Activated CD4-positive, alpha-beta T cell treated with anti-CD3 and anti-CD28 coated beads, Interleukin-2, amount 50 U/mL, for 1 hour (primary cell): ENCODE data around the gene NRG2.

ENCODE experiments used
- DNase-seq: peaks from one replicate; pipeline ENCODE4 v3.0.0-alpha.2; 2020

The NRG2 gene

DNA sequence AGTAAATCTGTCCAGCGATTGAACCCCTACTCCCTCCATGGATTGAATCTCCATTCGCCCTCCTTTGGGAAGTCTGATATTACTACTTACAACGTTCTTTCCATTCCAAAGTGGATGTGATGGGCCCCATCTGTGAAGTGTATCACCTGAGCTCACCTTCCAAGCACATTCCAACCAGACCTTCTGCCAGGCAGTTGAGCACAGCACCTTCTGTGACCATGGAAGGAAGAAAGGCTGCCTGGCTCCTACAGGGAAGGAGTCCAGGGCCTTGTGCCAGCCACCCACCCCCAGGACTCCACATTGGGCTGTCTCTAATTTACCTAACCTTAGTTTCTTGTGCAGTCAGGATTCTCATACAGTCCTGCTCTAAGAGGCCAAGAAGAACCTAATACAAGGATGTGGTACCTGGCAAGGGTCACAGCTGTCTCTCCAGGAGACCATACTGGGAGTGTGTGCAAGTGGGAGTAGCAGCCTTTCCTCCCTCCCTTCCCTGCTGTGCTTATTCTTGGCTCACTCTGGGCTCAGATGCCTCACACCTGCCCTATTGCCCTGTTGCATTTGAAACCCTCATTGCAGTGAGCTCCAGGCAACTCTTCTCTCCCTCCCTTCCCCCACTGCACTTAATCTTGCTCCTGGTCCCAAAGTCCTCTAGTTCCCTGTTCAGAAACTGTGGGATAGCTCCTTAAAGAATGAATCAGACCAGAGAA is 116.1 kb downstream of the NRG2 start:
- no peak for DNase-seq

DNA sequence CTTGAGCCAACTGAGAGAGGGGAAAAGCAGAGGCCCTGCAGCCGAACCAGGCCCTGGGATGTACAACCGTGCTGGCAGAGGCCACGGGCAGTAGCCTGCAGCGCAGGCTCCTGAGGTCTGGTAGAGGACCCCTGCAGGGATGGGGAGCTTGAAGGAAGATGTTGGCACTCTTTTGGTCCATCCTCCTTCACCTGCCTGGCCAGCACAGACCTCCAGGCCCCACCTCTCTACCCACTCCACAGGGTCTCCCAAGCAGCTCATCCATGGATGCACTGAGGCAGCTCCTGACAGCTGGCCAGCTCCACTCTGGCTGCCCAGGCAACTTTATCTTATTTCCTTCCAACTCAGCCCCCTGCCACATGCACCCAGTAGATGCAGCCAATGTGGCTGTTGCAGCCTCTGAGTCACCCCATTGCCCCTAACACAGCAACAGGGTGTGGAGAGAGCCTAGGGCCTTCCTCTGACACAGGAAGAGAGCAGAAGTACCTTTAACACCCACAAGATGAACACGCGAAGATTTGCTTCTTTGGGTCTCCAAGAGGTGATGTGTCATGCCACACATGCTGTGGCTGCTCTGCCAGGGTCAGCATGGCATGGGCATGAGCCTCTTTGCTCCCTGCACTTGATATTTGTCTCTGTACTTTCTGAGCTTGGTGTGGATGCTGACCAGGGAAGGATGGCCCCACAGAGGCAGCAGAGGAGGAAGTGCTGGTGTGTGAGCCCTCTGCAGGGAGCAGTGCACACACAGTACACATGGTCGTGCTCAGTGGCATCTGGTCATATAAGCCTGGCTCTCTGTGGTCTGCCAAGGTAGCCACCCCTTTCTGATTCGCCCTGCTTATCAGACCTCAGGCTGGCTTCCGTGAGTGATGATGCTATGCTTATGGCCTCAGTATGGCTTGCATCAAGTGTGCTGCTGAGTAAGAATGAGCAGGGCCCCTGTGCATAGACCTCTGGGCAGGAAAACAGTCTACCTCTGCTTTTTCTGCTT is 117.2 kb downstream of the NRG2 start:
- no peak for DNase-seq

DNA sequence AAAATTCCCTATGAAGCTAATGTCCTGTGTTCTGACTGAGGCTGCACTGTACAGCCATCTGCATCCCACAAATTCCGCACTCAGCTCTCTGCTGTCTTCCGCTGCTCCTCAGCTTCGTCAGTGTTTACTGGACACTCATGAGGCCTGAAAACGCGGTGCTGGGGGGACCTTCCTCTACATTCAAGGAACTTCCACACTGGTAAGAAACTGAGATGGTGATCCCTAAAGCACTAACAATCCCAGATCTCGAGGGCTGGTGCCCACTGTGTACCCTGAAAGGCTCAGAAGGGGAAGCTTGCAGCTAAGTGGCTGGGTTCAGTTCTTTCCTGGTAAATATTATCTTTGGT is 117.9 kb downstream of the NRG2 start:
- DNase-seq = no peak

DNA sequence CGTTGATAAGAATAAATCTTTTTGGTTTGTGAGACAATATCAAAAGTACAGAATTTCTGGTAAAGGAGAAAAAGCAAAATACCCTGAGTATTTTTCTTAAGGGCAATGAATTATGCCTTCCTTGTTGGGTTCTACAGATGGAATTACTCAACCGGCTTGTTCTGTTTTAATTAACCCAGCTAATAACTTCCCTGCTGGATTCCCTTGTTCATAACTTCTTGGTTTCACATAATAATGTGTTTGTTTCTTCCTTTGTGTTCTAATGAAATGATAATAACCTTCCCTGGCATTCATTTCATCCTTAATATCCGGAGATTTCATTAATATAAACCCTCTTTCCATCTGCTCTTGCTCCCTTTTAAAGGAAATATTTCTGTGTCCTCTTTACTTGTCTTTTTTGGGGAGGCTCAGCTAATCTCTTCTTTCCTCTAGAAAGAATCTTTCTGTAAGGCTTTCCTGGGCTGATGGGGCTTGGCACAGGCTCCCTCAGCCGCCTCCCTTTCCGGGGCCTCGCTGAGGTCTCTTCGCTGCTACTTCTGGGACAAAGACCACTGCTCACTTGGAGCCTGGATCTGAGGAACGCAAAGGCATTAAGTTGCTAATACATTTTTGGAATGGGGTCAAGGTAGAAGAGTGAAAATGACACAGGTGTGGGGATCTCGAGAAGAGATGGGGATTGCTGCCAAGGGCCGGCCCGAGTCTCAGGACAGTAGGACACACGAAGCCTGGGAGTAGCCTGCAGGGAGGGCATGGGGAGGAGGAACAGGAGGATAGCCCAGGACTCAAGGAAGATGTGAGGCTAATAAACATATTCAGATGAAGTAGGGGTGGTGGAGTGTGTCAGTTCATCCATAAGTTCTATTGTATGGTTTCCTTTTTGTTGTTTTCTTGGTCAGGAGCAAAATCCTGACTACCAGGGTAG is 118.5 kb downstream of the NRG2 start:
- no peak for DNase-seq

DNA sequence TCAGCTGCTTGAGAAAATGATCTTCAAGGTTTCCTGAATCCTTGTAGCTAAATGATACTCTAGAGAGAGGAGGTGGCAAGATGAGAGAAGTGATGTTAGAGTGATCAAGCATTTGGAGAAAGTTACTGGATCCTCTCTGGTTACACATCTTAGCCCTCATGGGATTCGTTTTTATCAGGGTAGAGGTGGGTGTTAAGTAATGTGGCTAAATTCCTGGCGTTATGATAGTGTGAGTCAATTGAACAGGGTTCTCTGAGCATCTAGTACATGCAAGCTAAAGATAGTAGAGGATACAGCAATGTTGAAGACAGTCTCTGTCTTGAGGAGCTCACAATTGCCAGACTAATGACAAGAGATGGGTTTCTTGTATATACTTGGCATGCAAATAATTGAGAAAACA is 123.8 kb downstream of the NRG2 start:
- DNase-seq = no peak

DNA sequence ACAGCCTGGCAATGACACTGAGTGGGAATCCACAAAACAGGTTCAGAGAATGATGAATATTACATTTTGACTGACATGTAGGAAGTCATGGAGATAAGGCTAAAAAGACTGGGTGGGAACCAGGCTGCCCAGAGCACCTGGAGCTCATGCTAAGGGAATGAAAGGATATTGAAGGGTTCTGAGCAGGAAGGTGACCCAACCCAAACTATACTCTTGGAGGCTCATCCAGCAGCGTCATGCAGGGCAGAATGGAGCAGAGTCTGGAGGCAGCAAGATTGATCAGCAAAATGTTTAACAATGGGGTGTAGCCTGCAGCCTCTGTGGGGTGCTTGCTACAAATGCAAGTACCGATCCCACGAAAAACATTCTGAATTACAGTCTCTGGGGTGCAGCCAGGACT is 127.3 kb downstream of the NRG2 start:
- no peak for DNase-seq

DNA sequence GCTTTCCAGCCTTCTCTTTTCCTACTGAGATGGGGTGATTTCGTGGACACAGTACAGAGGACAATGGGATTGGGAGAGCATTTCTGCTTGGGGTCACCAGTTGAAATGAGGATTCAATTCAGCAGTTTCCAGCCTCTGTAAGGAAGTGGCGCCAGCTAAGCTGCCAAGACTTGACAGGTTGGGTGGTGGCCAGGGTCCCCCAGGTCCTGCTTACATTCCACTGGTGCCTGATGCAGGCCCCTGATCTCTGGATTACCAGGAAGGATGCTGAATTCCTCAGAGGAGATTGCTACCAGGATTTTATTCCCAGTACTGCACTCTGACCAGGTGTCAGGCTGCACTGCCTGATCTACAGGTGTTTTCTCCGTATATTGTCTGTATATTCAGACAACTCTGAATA is 127.8 kb downstream of the NRG2 start:
- DNase-seq = no peak

DNA sequence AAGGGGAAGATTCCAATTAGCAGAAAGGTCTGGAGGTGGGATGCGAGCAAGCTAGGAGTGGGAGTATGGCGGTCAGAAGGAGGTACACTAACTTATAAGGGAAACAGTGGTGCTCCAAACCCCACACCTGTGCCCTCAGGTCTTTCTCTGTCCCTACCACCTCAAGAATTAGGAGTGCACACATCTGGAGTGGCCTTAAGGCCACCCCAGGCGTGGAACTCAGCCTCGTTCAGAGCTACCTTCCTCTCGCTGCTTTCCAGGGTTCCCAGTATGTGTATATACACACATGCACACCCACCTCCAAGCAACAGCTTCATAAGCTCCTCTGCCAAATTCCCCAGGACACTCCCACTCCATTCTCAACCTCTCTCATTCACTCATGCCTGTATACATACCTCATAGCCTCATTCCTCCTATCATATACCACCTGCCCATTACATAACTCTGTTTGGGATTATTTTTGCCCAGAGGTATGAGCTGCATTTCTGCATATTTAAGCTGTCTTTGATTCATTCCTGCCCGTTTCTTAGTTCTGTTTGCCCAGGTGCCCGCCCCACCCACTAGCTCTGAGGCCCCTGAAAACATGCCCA is 128.8 kb downstream of the NRG2 start:
- DNase-seq = no peak

DNA sequence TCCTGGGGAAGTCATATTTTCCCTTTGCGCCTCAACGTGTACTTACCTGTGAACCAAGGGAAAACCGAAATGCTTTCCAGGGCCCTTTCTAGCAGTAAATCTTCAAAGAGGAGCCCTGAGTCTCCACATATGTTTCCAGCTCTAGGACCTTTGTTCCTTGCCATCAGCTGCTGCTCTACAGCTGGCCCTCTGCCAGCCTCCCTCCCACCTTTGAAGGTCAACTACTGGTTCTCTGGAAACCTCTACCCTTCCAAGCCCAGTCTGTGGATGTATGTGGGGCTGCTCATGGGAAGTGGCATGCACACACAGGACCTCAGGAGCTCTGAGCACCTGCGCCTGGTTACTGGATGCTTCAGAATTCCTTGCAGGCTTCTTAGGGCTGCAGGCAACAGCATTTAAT is 130.3 kb downstream of the NRG2 start:
- no peak for DNase-seq

DNA sequence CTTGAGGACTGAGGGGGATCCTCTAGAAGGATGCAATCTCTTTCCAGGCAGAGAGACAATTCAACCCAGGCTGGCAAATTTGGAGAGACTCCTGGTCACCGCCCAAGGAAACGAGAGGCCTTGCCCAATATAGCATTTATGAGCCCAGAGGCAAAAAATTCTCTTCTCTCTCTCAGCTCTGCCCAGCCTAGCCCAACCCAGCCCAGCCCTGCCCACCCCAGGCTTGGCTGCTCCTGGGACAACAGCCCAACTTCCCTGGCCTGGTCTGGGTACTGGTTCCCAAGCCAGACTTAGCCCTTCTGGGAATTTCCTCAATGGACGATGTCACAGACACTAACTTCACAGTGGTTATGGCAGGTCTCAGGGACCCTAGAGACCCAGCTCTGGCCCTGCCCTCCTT is 130.9 kb downstream of the NRG2 start:
- no peak for DNase-seq

DNA sequence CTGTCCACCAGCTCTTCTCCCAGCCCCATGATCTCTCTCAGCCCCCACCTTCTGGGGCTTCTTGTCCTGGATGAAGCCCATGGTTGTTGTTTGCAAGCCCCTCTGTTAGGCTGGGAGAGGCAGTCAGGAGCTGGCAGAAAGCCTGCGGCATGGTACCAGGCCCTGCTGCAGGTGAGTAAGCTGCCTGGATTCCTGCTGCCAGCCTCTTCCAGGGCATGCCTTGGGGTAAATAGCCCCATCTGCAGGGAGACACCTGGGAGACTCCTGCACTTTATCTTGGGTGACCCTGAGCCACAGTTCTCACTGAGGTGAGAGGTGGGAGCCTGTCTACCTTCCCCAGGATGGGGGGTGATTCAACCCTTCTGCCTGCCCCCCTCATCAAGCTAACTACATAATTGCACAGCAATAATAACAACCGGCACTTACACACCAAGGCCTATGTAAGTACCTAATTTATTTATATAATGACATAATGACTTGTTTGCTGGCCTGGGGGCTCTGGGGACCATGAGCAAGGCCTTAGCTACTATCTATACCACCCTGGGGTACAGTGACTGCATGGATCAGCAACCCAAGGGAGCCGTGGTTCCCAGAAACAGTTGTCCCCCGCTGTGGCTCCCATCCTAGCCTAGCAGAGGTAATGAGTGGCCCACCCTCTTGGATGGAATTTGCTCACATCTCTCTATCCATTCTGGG is 131.5 kb downstream of the NRG2 start:
- DNase-seq = no peak

DNA sequence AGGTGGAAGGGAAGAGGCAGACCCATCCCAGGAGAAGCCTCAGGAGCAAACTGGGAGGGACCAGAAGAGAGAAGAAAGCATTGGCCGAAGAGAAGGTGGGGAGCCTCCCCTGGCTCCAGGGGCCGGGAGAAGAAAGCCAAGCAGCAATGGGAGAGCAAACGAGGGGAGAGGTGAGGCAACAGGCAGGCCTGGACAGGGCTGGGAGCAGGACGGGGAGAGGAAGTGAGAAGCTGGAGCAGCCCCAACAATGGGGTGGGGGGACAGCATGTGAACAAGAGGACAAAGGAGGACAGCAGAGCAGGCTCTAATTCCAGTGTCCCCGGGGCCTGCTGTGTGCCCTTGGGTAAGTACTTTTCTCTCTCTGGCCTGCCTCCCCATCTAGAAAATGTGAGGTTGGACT is 132.2 kb downstream of the NRG2 start:
- no peak for DNase-seq

DNA sequence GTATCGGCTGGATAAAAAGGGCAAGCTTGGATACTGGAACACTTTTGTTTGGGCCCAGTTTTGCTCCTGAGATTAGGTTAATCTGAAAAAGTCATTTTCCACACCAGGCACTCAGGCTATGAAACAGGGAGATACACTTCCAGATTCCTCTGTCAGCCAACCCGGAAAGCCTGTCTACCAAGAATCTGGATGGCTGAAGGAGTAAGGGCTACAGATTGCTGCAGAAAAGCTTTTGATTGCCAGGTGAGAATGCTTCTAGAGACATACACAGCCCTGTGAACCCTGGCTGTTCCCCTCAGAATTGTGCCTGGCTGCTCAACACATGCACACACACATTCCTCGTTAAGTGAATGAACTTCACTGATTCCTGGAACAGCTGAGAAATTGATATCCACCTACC is 133.1 kb downstream of the NRG2 start:
- DNase-seq = no peak

DNA sequence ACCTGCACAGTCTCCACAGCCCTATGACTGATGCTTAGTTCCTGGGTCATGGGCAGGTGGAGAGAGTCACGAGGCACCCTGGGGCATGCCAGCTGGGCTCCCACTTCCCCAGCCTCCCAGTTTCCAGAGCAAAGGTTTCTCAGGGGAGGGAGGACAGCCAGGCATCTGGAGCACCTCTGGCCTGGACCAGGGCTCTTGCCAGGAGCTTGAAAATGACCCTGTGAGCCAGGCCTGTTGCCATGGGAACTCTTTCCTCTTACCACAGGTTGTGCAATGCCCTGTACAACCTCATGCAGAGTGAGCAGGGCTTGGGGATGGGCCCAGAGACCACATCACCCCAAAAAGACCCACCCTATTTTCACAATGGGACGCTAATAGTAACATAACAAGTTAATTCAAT is 134.3 kb downstream of the NRG2 start:
- DNase-seq = no peak

DNA sequence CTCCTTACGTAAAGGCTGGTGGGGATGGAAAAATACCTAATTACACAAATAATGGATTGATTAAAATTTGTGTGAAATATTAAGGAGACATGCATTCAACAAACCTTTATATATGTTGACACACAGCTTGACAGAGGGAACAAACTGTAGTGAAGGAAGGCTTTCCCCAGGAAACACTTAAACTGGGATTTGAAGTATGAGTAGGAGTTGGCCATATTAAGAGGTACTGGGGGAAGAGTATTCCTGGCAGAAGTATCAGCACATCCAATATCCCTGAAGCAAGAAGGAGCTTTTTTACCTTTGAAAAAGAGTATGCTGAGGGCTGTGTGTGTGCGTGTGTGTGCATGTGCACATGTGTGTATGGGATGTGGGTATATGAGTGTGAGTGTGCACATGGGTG is 136.4 kb downstream of the NRG2 start:
- no peak for DNase-seq

DNA sequence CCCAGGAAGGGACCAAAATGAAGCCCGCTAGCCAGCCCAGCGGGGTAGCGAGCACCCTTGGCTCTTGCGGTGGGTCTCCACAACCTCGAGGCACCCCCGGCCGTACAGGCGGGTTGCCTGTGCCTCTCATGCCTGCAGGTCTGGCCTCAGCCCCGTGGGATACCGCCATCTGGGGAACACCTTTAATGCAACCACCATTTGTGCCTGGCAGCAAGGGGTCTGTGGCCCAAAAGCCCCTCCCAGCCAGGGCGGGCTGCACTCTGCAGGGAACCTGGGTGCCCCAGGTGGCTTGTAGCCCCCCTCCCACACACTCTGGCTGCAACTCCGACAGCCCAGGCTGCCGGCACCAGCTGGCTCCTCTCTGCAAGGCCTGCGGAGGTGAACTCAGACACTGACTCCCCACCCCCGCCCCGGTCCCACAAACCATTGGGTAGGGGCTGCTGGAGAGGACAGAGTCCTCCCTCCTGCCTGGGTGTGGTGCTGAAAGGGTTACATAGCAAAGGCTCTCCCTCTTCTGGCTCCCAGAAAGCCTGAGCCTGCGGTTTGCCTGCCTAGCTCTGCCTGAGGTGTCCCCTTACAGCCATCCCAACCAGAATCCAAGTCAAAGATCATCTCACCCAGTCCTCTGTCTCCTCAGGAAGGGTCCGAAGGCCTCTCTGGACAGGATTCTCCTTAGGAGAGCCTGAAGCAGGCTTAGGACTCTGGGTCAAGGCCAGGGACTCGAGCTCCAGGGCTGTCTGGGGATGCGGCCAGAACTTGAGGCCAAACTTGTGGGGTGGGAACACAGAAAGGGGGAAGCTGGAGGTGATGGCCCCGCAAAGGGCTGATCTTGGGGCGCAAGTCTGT is 138.1 kb downstream of the NRG2 start:
- no peak for DNase-seq

DNA sequence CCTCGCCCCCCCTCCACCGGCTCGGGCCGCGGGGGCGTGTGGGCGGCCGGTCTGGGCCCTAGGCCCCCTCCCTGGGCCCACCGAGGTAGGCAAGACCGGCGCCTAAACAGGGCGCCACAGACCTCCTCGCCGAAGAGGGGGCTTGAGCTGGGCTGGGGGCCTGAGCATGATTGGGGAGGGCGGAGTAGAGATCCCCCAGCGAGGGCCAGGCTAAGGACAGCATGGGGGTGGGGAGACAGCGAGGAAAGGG is 138.6 kb downstream of the NRG2 start:
- DNase-seq = no peak

DNA sequence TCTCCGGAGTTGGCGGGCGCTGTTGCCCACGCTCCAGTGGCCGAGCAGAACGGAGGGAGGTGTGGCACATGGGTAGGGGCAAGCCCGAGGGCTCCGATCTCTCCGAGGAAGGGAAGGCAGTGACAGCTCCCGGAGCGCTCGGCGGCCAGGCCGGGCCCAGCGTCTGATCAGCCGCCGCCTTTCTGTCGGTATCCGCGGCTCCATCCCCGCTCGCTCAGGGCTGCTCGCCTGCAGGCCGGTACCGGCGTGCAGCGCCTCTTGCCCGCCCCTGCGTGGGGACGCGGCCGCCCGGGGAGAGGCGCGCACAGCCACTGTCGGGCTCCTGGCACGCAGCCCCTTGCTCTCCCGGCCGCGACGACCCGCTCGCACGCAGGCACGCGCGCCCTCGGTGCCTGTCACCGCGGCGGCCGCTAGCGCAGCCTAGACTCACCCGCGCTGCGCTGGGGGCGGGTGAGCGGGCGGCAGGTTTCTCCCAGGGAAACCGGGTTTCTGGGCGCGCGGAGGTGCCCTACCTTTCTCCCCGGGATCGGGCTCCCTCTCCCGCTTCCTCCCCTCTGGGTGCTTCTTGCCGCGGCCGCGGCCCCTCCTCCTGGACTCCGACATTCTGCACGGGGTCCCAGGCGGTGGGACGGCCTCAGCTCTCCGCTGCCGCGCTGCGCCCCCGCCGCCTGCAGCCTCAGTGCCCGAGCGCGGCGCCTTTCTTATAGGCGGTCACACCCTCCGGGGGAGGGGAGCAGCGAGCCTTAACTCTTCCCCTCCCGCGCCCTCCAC is 139.1 kb downstream of the NRG2 start:
- no peak for DNase-seq

DNA sequence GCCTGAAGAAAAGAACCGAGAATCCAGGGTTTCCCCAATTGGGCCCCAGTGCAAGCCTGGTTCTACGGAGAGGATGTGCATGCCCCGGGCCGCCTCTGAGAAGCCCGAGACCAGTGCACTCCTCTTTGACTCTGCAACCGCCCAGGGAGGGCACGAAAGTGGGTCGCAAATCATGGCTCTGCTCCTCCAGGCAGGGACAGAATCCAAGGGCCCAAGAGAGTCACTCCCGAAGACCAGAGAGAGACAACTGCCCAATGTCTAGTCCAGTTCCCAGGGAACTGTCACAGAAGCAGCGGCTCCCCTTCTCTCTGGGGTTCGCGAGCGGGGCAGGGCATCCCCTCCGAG is 139.7 kb downstream of the NRG2 start:
- DNase-seq = no peak

DNA sequence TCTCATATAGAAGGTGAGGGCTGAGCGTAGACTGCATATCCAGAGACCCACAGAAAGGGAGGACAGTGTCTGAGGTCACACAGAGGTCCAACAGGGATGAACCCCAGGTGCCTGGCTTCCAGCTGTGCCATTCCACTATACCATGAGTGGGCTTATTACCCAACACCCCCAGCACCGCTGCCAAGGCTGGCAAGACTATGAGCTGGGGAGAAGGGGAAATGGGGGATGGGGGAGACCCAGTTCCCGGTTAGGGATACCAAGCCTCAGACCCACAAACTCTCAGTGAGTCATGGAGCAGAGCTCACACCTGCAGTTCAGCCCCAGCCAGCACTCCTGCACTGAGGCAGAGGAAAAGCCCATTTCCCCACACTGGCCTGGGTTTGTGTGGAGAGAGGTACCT is 141.1 kb downstream of the NRG2 start:
- no peak for DNase-seq

DNA sequence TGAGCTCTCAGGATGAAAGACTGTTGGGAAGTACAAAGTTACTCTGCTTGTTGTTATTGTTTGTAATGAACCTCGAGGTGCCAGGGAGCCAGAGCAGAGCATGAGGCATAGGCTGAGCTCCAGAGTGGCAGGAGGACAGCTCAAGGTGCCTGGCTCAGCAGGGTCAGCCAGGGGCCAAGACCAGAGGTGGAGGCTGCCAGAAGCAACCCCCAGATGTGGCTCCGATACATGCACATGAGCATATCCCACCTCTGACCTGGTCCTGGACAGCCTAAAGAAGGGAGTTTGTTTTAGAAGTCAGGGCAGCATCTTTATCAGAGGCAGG is 141.9 kb downstream of the NRG2 start:
- DNase-seq = no peak
